GM23338 (cell line): ENCODE results near the gene SIRT3. TPM values are rescaled to one million over a fixed set of nuclear protein-coding genes. Genes with fewer than 3 reads are reported as not detected.

Source experiments
- ATAC-seq: fragments of 200-7000 bp; cut with Tn5 transposase; 3 replicates; pipeline ENCODE4 v1.9.1; 2020
- DNase-seq: peaks from one replicate; pipeline ENCODE4 v3.0.0-alpha.2; 2015; ENCODE audit warnings: low spot score
- H2AFZ ChIP-seq: fragments of 200-600 bp; sonication (generic); 2 replicates; pipeline ENCODE4 v1.8.0; 2016; ENCODE audit warnings: antibody characterized with exemption, mild to moderate bottlenecking, moderate library complexity
- H3F3A ChIP-seq: fragments of 200-600 bp; sonication (generic); replicated peaks from 2 replicates; pipeline ENCODE4 v1.8.0; 2017; ENCODE audit warnings: antibody characterized with exemption, mixed run types, low read depth
- H3K27ac ChIP-seq: fragments of 200-600 bp; sonication (generic); 2 replicates; pipeline ENCODE4 v1.6.1; 2016; ENCODE audit warnings: low read depth
- H3K27me3 ChIP-seq: fragments of 200-600 bp; sonication (generic); 2 replicates; pipeline ENCODE4 v1.8.0; 2016; ENCODE audit warnings: mild to moderate bottlenecking, mixed run types, moderate library complexity; ENCODE audit not compliant: insufficient read depth
- H3K36me3 ChIP-seq: fragments of 200-600 bp; sonication (generic); 2 replicates; pipeline ENCODE4 v1.8.0; 2016; ENCODE audit warnings: mild to moderate bottlenecking; ENCODE audit not compliant: insufficient read depth
- H3K4me1 ChIP-seq: fragments of 200-600 bp; sonication (generic); 2 replicates; pipeline ENCODE4 v1.8.0; 2016; ENCODE audit warnings: mild to moderate bottlenecking, moderate library complexity; ENCODE audit not compliant: insufficient read depth
- H3K4me2 ChIP-seq: fragments of 200-600 bp; sonication (generic); 2 replicates; pipeline ENCODE4 v1.7.1; 2017; ENCODE audit warnings: mixed run types
- H3K4me3 ChIP-seq: fragments of 200-600 bp; sonication (generic); 2 replicates; pipeline ENCODE4 v1.6.1; 2016; ENCODE audit warnings: mixed run types
- H3K79me2 ChIP-seq: fragments of 200-600 bp; sonication (generic); replicated peaks from 2 replicates; pipeline ENCODE4 v1.8.0; 2017; ENCODE audit warnings: mild to moderate bottlenecking; ENCODE audit not compliant: insufficient read depth
- H3K9me2 ChIP-seq: fragments of 200-600 bp; sonication (generic); 2 replicates; pipeline ENCODE4 v1.8.0; 2017; ENCODE audit not compliant: insufficient read depth
- H4K20me1 ChIP-seq: fragments of 200-600 bp; sonication (generic); replicated peaks from 2 replicates; pipeline ENCODE4 v1.8.0; 2017; ENCODE audit warnings: mild to moderate bottlenecking; ENCODE audit not compliant: insufficient read depth
- H3K27ac Mint-ChIP-seq: 2 replicates; pipeline ENCODE4 v1.8.0; 2020; ENCODE audit warnings: inconsistent platforms, mild to moderate bottlenecking, moderate library complexity, mixed read lengths
- H3K27me3 Mint-ChIP-seq: 3 replicates; pipeline ENCODE4 v1.8.0; 2022; ENCODE audit warnings: low read depth, mild to moderate bottlenecking, moderate library complexity, mixed read lengths, inconsistent platforms; ENCODE audit not compliant: insufficient read depth, poor library complexity
- H3K36me3 Mint-ChIP-seq: 3 replicates; pipeline ENCODE4 v1.8.0; 2021; ENCODE audit warnings: low read depth, mild to moderate bottlenecking, inconsistent platforms, moderate library complexity, mixed read lengths
- H3K4me1 Mint-ChIP-seq: 3 replicates; pipeline ENCODE4 v1.8.0; 2020; ENCODE audit warnings: mild to moderate bottlenecking, inconsistent platforms, mixed read lengths
- H3K4me3 Mint-ChIP-seq: 3 replicates; pipeline ENCODE4 v1.8.0; 2021; ENCODE audit warnings: moderate library complexity, mild to moderate bottlenecking, inconsistent platforms, mixed read lengths
- H3K9me3 Mint-ChIP-seq: 3 replicates; pipeline ENCODE4 v1.8.0; 2020; ENCODE audit warnings: moderate library complexity, mild to moderate bottlenecking, inconsistent platforms, mixed read lengths
- CREB1 ChIP-seq: fragments of 250-450 bp; sonication (Bioruptor Pico); IDR thresholded peaks from 2 replicates; pipeline ENCODE4 v1.5.0; 2020; ENCODE audit warnings: low read depth, mild to moderate bottlenecking, moderate library complexity
- CTCF ChIP-seq, 2 experiments: fragments of 200-600 bp in 1 of 2; sonication (generic) in 1 of 2; conservative IDR thresholded peaks; 2 replicates each; pipeline versions ENCODE4 v1.5.1 to v1.6.1; 2016 to 2017; ENCODE audit warnings: antibody characterized with exemption in 2 of 2, low read depth in 2 of 2, mild to moderate bottlenecking in 2 of 2, moderate library complexity in 1 of 2
- JUNB ChIP-seq: IDR thresholded peaks from one replicate; pipeline ENCODE4 v1.6.1; 2016; ENCODE audit warnings: antibody characterized with exemption; ENCODE audit not compliant: unreplicated experiment
- NANOG ChIP-seq: IDR thresholded peaks from 2 replicates; pipeline ENCODE4 v1.6.1; 2016; ENCODE audit warnings: antibody characterized with exemption, borderline replicate concordance
- POLR2AphosphoS5 ChIP-seq: IDR thresholded peaks from 2 replicates; pipeline ENCODE4 v1.6.1; 2016; ENCODE audit warnings: antibody characterized with exemption, low read depth
- STAT1 ChIP-seq: IDR thresholded peaks from one replicate; pipeline ENCODE4 v1.6.1; 2016; ENCODE audit warnings: antibody characterized with exemption; ENCODE audit not compliant: unreplicated experiment
- ZNF114 ChIP-seq: fragments of 250-450 bp; sonication (Bioruptor Pico); IDR thresholded peaks from 2 replicates; pipeline ENCODE4 v1.5.0; 2020; ENCODE audit warnings: mild to moderate bottlenecking, moderate library complexity
- polyA plus RNA-seq: library from polyadenylated mRNA; unstranded; fragments of >200 nt; fragmentation: Nextera tagmentation; extraction: Ambion mirVana; gene quantifications from 2 replicates; pipeline ENCODE4 v1.2.1, GENCODE V29; 2016
- total RNA-seq: library from RNA; depleted of rRNA; stranded (reverse); fragments of >200 nt; shearing (Covaris generic); gene quantifications from 2 replicates; pipeline ENCODE4 v1.2.3, GENCODE V29; 2014

The SIRT3 gene
- total and polyA plus RNA-seq, 2 experiments from 2014 or later: 7.0 to 11.4 TPM

DNA sequence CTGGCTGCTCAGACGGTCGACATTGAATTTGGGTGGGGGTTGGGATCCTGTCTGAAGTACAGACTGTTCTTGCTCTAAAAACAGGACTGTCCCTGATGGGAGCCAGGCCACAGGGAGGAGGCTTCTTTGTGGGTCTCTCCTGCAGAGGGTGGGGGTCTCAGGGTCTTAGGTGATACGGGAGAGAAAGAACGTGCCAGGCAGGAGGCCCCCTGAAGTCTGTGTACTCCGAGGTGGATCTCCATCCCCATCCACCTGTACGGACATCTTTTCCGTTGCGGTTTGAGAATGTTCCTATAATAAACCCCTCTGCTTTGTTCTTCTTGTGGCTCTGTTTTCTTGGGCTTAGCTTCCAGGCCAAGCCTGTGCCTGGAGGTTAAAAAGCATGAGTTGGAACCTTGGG, 16.5 kb upstream of the SIRT3 start:
- Histone ChIP-seq H4K20me1 (no peaks in the 10 kb centered on the region), H3K4me1 (no peaks in the 10 kb centered on the region), H3F3A (peaks cover 16% of the 10 kb centered on the region), H3K9me2 (peaks cover 4% of the 10 kb centered on the region; the same call in 1 of the 2 replicates), H2AFZ (no peak overlapping the region), H3K4me3 (no peak overlapping the region), H3K27ac (no peak overlapping the region), H3K27me3 (no peaks in the 10 kb centered on the region), H3K36me3 (peaks cover 17% of the 10 kb centered on the region), H3K4me2 (no peak overlapping the region), H3K79me2 (no peaks in the 10 kb centered on the region)
- H3K9me3 Mint-ChIP-seq: no peaks in the 10 kb centered on the region; the same call in 2 of the 3 replicates
- no peak for DNase-seq
- no peaks in the 10 kb centered on the region; the same call in none of the 3 replicates for H3K4me1 Mint-ChIP-seq
- no peak overlapping the region for H3K27ac Mint-ChIP-seq
- peaks cover 1% of the 10 kb centered on the region for H3K27me3 Mint-ChIP-seq
- H3K4me3 Mint-ChIP-seq: no peak overlapping the region
- peaks cover 51% of the 10 kb centered on the region for H3K36me3 Mint-ChIP-seq
- ATAC-seq: no peak
- TF ChIP-seq CREB1 (CRISPR knock-in tag): no peak
- no peak for TF ChIP-seq ZNF114 (CRISPR knock-in tag)
- TF ChIP-seq POLR2AphosphoS5: no peak

DNA sequence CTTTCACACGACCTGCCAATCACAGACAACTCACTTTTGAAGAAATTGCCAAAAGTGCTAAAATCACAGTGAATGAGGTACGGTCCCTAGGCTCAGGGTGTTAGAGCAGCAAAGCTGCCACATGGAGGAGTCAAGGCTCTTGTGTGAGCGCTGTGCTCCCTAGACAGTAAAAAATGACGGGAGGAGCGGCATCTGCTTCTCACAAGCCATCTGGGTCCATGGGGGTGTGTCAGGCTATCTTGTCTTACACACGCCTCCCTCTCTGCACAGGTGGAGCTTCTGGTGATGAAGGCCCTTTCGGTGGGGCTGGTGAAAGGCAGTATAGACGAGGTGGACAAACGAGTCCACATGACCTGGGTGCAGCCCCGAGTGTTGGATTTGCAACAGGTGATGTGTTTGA, 15.4 kb upstream of the SIRT3 start:
- no peak overlapping the region for H2AFZ ChIP-seq
- Mint-ChIP-seq H3K27ac (no peak overlapping the region), H3K4me1 (no peaks in the 10 kb centered on the region; the same call in none of the 3 replicates), H3K9me3 (no peaks in the 10 kb centered on the region), H3K27me3 (peaks cover 1% of the 10 kb centered on the region), H3K4me3 (no peak overlapping the region; the same call in 2 of the 3 replicates), H3K36me3 (peaks cover 62% of the 10 kb centered on the region)
- peak overlapping the region; percentile 66; the same call in 1 of the 2 replicates for H3K27ac ChIP-seq
- H3K27me3 ChIP-seq: no peaks in the 10 kb centered on the region
- DNase-seq (no peak), ATAC-seq (peak; percentile 33; the same call in 2 of the 3 replicates)
- H3K4me2 ChIP-seq: no peak overlapping the region
- H3K79me2 ChIP-seq: no peaks in the 10 kb centered on the region
- H3K36me3 ChIP-seq: peaks cover 28% of the 10 kb centered on the region
- peaks cover 16% of the 10 kb centered on the region for H3F3A ChIP-seq
- TF ChIP-seq CTCF (conservative IDR thresholded peaks at IDR 0.05; ENCODE audit: low read depth in 2 of 2) (peak in 1 of 2 experiments; percentile 16; a peak in 1 of 4 replicates), JUNB (no peak)
- H3K4me1 ChIP-seq: no peaks in the 10 kb centered on the region
- H3K9me2 ChIP-seq: peaks cover 4% of the 10 kb centered on the region; the same call in 1 of the 2 replicates
- H3K4me3 ChIP-seq: no peak overlapping the region
- no peaks in the 10 kb centered on the region for H4K20me1 ChIP-seq

DNA sequence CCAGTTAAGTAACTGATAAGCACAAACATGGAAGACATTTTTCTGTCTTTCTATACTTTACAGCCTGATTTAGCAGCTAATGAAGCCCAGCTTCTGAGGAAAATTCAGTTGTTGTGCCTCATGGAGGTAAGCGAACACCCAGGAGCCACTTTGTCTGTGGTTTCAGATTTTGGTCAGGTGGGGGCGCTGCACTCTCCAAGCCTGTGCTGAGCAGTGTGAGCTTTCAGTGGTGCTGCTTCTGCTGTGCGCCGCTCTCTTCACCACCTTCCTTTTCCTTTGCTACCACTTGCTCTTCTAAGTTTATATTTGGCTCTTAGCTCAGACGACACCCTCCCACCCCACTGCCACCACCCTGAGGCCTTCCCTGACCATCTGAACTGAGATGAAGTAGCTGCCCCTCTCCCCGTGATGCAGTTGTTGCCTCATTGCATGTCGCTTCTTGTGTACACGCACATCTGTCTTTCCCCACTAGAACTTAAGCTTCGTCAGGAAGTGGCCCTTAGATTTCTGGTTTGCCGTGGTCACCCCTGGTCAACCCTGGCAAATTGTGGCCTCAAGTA, 14.7 kb upstream of the SIRT3 start:
- Histone ChIP-seq H3K27ac (peak overlapping the region; percentile 70), H3K27me3 (no peaks in the 10 kb centered on the region), H3K4me3 (no peak overlapping the region), H3K4me1 (no peaks in the 10 kb centered on the region), H3K36me3 (peaks cover 36% of the 10 kb centered on the region), H4K20me1 (no peaks in the 10 kb centered on the region), H3K9me2 (peaks cover 4% of the 10 kb centered on the region; the same call in 1 of the 2 replicates), H3K79me2 (no peaks in the 10 kb centered on the region), H3K4me2 (no peak overlapping the region), H2AFZ (no peak overlapping the region), H3F3A (peaks cover 16% of the 10 kb centered on the region)
- Mint-ChIP-seq H3K9me3 (no peaks in the 10 kb centered on the region), H3K27ac (no peak overlapping the region), H3K27me3 (peaks cover 1% of the 10 kb centered on the region), H3K36me3 (peaks cover 69% of the 10 kb centered on the region), H3K4me1 (no peaks in the 10 kb centered on the region; the same call in none of the 3 replicates), H3K4me3 (no peak overlapping the region)
- peak; percentile 99 for ATAC-seq
- peak; percentile 85 for DNase-seq
- TF ChIP-seq POLR2AphosphoS5: no peak
- TF ChIP-seq CTCF (conservative IDR thresholded peaks at IDR 0.05; ENCODE audit: low read depth in 2 of 2): peak; percentile 89 to 96
- no peak for TF ChIP-seq NANOG
- no peak for TF ChIP-seq STAT1
